22Rv1 (cell line): Measurements from ENCODE around the gene GSTM5.

ENCODE experiments used
- CTCF ChIP-seq: fragments of 450-650 bp; IDR thresholded peaks from 2 replicates; pipeline ENCODE4 v1.5.1; 2017; ENCODE audit warnings: mild to moderate bottlenecking
- ZFX ChIP-seq: fragments of 450-650 bp; IDR thresholded peaks from 2 replicates; pipeline ENCODE4 v1.6.1; 2017; ENCODE audit warnings: antibody characterized with exemption, borderline replicate concordance

- TF ChIP-seq CTCF (no peak), ZFX (no peak)
Measured at GRCh38 chr1:109724933-109725332, 12.9 kb downstream of the GSTM5 start.
